Measurements from ENCODE around the gene SPG11. TPM values are rescaled to one million over a fixed set of nuclear protein-coding genes. Genes with fewer than 3 reads are reported as not detected.
A peak's percentile ranks its signal among the peaks of the same experiment; 100 is the strongest.

Gene SPG11
- total and polyA plus RNA-seq, 9 of the 15 experiments (the other 6 are each of a cell fraction or from before 2014, with no cell fraction given) = 23.3 to 71.2 (median 45.6) TPM

- TF ChIP-seq TAF1 (IDR thresholded peaks at IDR 0.05; ENCODE audit: control insufficient read depth, extremely low read depth, insufficient read depth, low read length, severe bottlenecking) (no peak), TRIM24 (IDR thresholded peaks at IDR 0.05) (peak in 1 of 2 experiments; percentile 25; a peak in 1 of 4 replicates), SNIP1 (IDR thresholded peaks at IDR 0.05; ENCODE audit: low read depth) (no peak), PHTF2 (CRISPR knock-in tag; IDR thresholded peaks at IDR 0.05) (no peak), SREBF1 (IDR thresholded peaks at IDR 0.05; ENCODE audit: borderline replicate concordance, low read depth, low read length) (no peak), POLR2A (conservative IDR thresholded peaks at IDR 0.05) (no peak), ZNF778 (CRISPR knock-in tag; IDR thresholded peaks at IDR 0.05) (no peak), TOE1 (IDR thresholded peaks at IDR 0.05; ENCODE audit: borderline replicate concordance) (no peak), TOE1 (CRISPR knock-in tag; IDR thresholded peaks at IDR 0.05; ENCODE audit: borderline replicate concordance, low read depth) (no peak), ZNF830 (CRISPR knock-in tag; IDR thresholded peaks at IDR 0.05) (no peak), PCBP2 (IDR thresholded peaks at IDR 0.05; ENCODE audit: low read depth, low read length, poor library complexity, severe bottlenecking) (no peak), HNRNPK (IDR thresholded peaks at IDR 0.05; ENCODE audit: low read depth, low read length, poor library complexity, severe bottlenecking) (no peak), ZEB2 (IDR thresholded peaks at IDR 0.05) (no peak), SMARCB1 (IDR thresholded peaks at IDR 0.05; ENCODE audit: insufficient read length, low read depth) (no peak), ZBED1 (IDR thresholded peaks at IDR 0.05) (no peak; the same call in 1 of the 2 replicates), ZNF444 (CRISPR knock-in tag; IDR thresholded peaks at IDR 0.05) (no peak), BRCA1 (IDR thresholded peaks at IDR 0.05) (no peak), BRCA1 (CRISPR knock-in tag; IDR thresholded peaks at IDR 0.05) (no peak), PATZ1 (CRISPR knock-in tag; IDR thresholded peaks at IDR 0.05; ENCODE audit: borderline replicate concordance) (no peak), SRF (CRISPR knock-in tag; IDR thresholded peaks at IDR 0.05) (no peak), ZNF274 (IDR thresholded peaks at IDR 0.05; ENCODE audit: borderline replicate concordance, low read depth, low read length) (no peak), ZKSCAN1 (IDR thresholded peaks at IDR 0.05; ENCODE audit: low read depth, low read length) (no peak)
- TF ChIP-seq, protein P1, sequence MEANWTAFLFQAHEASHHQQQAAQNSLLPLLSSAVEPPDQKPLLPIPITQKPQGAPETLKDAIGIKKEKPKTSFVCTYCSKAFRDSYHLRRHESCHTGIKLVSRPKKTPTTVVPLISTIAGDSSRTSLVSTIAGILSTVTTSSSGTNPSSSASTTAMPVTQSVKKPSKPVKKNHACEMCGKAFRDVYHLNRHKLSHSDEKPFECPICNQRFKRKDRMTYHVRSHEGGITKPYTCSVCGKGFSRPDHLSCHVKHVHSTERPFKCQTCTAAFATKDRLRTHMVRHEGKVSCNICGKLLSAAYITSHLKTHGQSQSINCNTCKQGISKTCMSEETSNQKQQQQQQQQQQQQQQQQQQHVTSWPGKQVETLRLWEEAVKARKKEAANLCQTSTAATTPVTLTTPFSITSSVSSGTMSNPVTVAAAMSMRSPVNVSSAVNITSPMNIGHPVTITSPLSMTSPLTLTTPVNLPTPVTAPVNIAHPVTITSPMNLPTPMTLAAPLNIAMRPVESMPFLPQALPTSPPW (CRISPR knock-in tag; IDR thresholded peaks at IDR 0.05) = no peak
- TF ChIP-seq, protein P2, sequence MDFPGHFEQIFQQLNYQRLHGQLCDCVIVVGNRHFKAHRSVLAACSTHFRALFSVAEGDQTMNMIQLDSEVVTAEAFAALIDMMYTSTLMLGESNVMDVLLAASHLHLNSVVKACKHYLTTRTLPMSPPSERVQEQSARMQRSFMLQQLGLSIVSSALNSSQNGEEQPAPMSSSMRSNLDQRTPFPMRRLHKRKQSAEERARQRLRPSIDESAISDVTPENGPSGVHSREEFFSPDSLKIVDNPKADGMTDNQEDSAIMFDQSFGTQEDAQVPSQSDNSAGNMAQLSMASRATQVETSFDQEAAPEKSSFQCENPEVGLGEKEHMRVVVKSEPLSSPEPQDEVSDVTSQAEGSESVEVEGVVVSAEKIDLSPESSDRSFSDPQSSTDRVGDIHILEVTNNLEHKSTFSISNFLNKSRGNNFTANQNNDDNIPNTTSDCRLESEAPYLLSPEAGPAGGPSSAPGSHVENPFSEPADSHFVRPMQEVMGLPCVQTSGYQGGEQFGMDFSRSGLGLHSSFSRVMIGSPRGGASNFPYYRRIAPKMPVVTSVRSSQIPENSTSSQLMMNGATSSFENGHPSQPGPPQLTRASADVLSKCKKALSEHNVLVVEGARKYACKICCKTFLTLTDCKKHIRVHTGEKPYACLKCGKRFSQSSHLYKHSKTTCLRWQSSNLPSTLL (IDR thresholded peaks at IDR 0.05) = no peak
- TF ChIP-seq, protein P3, sequence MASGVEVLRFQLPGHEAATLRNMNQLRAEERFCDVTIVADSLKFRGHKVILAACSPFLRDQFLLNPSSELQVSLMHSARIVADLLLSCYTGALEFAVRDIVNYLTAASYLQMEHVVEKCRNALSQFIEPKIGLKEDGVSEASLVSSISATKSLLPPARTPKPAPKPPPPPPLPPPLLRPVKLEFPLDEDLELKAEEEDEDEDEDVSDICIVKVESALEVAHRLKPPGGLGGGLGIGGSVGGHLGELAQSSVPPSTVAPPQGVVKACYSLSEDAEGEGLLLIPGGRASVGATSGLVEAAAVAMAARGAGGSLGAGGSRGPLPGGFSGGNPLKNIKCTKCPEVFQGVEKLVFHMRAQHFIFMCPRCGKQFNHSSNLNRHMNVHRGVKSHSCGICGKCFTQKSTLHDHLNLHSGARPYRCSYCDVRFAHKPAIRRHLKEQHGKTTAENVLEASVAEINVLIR (CRISPR knock-in tag; IDR thresholded peaks at IDR 0.05) = no peak
Measured at GRCh38 chr15:44711743-44712345, 48.4 kb upstream of the SPG11 start (continued).

All from K562 (cell line).